Loucy (cell line): ENCODE results near the gene ZBTB20.

ENCODE experiments used
- EZH2phosphoT487 ChIP-seq: fragments of 200-600 bp; IDR thresholded peaks from 2 replicates; pipeline ENCODE4 v1.6.1; 2018; ENCODE audit warnings: antibody characterized with exemption, mild to moderate bottlenecking, moderate library complexity, borderline replicate concordance
- TF ChIP-seq, protein P1 (sequence below): fragments of 200-600 bp; sonication (generic); conservative IDR thresholded peaks from 2 replicates; pipeline ENCODE4 v1.5.1; 2014; ENCODE audit warnings: mild to moderate bottlenecking, antibody characterized with exemption, low read length

DNA sequence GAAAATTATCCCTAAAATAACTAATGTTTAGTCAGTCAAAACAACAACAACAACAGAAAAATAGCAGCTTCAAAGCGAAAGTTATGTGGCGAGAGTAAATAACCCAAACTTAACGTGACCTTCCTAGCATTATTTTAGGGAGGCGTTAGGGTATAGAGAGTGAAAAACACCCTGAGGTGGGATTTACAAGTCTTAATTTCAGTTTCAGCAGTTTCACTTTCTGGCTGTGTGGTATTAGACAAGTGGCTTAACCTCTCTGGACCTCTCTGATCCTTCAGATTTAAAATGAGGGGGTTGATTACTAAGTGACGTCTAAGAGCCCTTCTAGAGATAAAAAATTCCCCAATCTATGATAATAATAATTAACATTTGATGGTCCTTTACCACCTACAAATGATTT, 291.2 kb downstream of the ZBTB20 start:
- TF ChIP-seq, protein P1, sequence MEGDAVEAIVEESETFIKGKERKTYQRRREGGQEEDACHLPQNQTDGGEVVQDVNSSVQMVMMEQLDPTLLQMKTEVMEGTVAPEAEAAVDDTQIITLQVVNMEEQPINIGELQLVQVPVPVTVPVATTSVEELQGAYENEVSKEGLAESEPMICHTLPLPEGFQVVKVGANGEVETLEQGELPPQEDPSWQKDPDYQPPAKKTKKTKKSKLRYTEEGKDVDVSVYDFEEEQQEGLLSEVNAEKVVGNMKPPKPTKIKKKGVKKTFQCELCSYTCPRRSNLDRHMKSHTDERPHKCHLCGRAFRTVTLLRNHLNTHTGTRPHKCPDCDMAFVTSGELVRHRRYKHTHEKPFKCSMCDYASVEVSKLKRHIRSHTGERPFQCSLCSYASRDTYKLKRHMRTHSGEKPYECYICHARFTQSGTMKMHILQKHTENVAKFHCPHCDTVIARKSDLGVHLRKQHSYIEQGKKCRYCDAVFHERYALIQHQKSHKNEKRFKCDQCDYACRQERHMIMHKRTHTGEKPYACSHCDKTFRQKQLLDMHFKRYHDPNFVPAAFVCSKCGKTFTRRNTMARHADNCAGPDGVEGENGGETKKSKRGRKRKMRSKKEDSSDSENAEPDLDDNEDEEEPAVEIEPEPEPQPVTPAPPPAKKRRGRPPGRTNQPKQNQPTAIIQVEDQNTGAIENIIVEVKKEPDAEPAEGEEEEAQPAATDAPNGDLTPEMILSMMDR: no peak
- TF ChIP-seq EZH2phosphoT487: no peak
